Right atrium auricular region (tissue), 2 donors: ENCODE data around the gene LITAF. TPM values are rescaled to one million over a fixed set of nuclear protein-coding genes. Genes with fewer than 3 reads are reported as not detected.
"Not testable (repeated sequence)": the region's sequence is repeated elsewhere in the genome, so short reads cannot be mapped to it uniquely, and the experiment has no call there.

Experiments used
- DNase-seq: peaks from one replicate; pipeline ENCODE4 v3.0.0-alpha.2; 2019; ENCODE audit warnings: low spot score
- H3K27ac ChIP-seq, 2 donors: fragments of 200-600 bp; sonication (generic); 1 replicate in 1 of 2; 2 replicates in 1 of 2; pipeline ENCODE4 v1.5.1; 2016 to 2019
- H3K27me3 ChIP-seq, 2 donors: fragments of 200-600 bp; sonication (generic); one replicate each; pipeline versions ENCODE4 v1.5.1 to v1.6.0; 2017 to 2019
- H3K36me3 ChIP-seq: fragments of 200-600 bp; sonication (generic); one replicate; pipeline ENCODE4 v1.5.1; 2016
- H3K4me1 ChIP-seq, 2 donors: fragments of 200-600 bp; sonication (generic); one replicate each; pipeline versions ENCODE4 v1.5.1 to v1.6.0; 2017 to 2019
- H3K4me3 ChIP-seq, 2 donors: fragments of 200-600 bp; sonication (generic); 1 replicate in 1 of 2; 2 replicates in 1 of 2; pipeline ENCODE4 v1.5.1; 2017 to 2019; ENCODE audit warnings: mild to moderate bottlenecking in 1 of 2, moderate library complexity in 1 of 2
- H3K9me3 ChIP-seq, 2 donors: fragments of 200-600 bp; sonication (generic); one replicate each; pipeline ENCODE4 v1.5.1; 2019
- CTCF ChIP-seq, 2 donors: fragments of 200-600 bp; sonication (generic); IDR thresholded peaks; one replicate each; pipeline ENCODE4 v1.5.1; 2019; ENCODE audit warnings: antibody characterized with exemption in 2 of 2
- total RNA-seq, 2 donors: library from RNA; depleted of rRNA; stranded (reverse); fragments of >200 nt; gene quantifications; one replicate each; pipeline ENCODE4 v1.1.0, GENCODE V29; 2016

Gene LITAF
- total RNA-seq, 2 donors from 2014 or later = 48.1 to 50.7 TPM

GRCh38 chr16:11521055-11521454, 65.7 kb downstream of the LITAF start:
- H3K36me3 ChIP-seq = no peaks in the 10 kb centered on the region
- H3K4me3 ChIP-seq = no peak overlapping the region
- H3K9me3 ChIP-seq = peaks cover 0 to 7% of the 10 kb centered on the region in 2 donors
- H3K27ac ChIP-seq = no peak overlapping the region
- no peaks in the 10 kb centered on the region for H3K27me3 ChIP-seq
- TF ChIP-seq CTCF (IDR thresholded peaks at IDR 0.05) = no peak
- DNase-seq = no peak
- H3K4me1 ChIP-seq = no peaks in the 10 kb centered on the region

- no peak overlapping the region for H3K4me3 ChIP-seq
- no peak for DNase-seq
- no peaks in the 10 kb centered on the region for H3K36me3 ChIP-seq
- no peaks in the 10 kb centered on the region for H3K27me3 ChIP-seq
- H3K9me3 ChIP-seq = peaks cover 0 to 7% of the 10 kb centered on the region in 2 donors
- TF ChIP-seq CTCF (IDR thresholded peaks at IDR 0.05) = no peak
- no peaks in the 10 kb centered on the region for H3K4me1 ChIP-seq
- H3K27ac ChIP-seq = no peak overlapping the region
Observed at GRCh38 chr16:11520442-11520841, 66.3 kb downstream of the LITAF start.

- Histone ChIP-seq H3K27ac (no peak overlapping the region), H3K4me3 (no peak overlapping the region), H3K9me3 (peaks cover 0 to 7% of the 10 kb centered on the region in 2 donors), H3K27me3 (no peaks in the 10 kb centered on the region), H3K4me1 (no peaks in the 10 kb centered on the region), H3K36me3 (no peaks in the 10 kb centered on the region)
- no peak for DNase-seq
- TF ChIP-seq CTCF (IDR thresholded peaks at IDR 0.05) = no peak
Observed at GRCh38 chr16:11517961-11518360, 68.8 kb downstream of the LITAF start.

GRCh38 chr16:11515540-11516430, 70.9 kb downstream of the LITAF start:
- Histone ChIP-seq H3K4me1 (no peaks in the 10 kb centered on the region), H3K9me3 (no peaks in the 10 kb centered on the region), H3K27me3 (no peaks in the 10 kb centered on the region), H3K4me3 (no peak overlapping the region), H3K27ac (no peak overlapping the region), H3K36me3 (no peaks in the 10 kb centered on the region)
- no peak for TF ChIP-seq CTCF (IDR thresholded peaks at IDR 0.05)
- no peak for DNase-seq

GRCh38 chr16:11514283-11514682, 72.4 kb downstream of the LITAF start:
- no peaks in the 10 kb centered on the region for H3K9me3 ChIP-seq
- no peak for DNase-seq
- no peaks in the 10 kb centered on the region for H3K27me3 ChIP-seq
- H3K36me3 ChIP-seq = no peaks in the 10 kb centered on the region
- H3K27ac ChIP-seq = no peak overlapping the region
- no peaks in the 10 kb centered on the region for H3K4me1 ChIP-seq
- H3K4me3 ChIP-seq = no peak overlapping the region
- TF ChIP-seq CTCF (IDR thresholded peaks at IDR 0.05) = no peak

GRCh38 chr16:11513366-11513765, 73.4 kb downstream of the LITAF start:
- not testable (repeated sequence) for DNase-seq, H3K4me1 ChIP-seq, H3K27ac ChIP-seq, H3K9me3 ChIP-seq, H3K36me3 ChIP-seq, H3K4me3 ChIP-seq, H3K27me3 ChIP-seq
